DND-41 (cell line): ENCODE results near the gene CELSR1.

Experiments
- ATAC-seq: fragments of 200-7000 bp; cut with Tn5 transposase; 3 replicates; pipeline ENCODE4 v1.9.1; 2021; ENCODE audit warnings: low read depth; ENCODE audit not compliant: insufficient read depth
- DNase-seq: peaks from one replicate; pipeline ENCODE4 v3.0.0-alpha.2; 2020
- H2AFZ ChIP-seq: 2 replicates; pipeline ENCODE4 v1.6.0; 2012; ENCODE audit warnings: low read depth, low read length
- H3K27ac ChIP-seq: 2 replicates; pipeline ENCODE4 v1.5.1; 2012; ENCODE audit warnings: low read length, inconsistent platforms
- H3K27me3 ChIP-seq: fragments of 200-600 bp; sonication (generic); 2 replicates; pipeline ENCODE4 v1.6.0; 2012; ENCODE audit warnings: low read length, mild to moderate bottlenecking, inconsistent platforms; ENCODE audit not compliant: insufficient read depth, poor library complexity
- H3K36me3 ChIP-seq: 2 replicates; pipeline ENCODE4 v1.5.1; 2012; ENCODE audit warnings: low read length, inconsistent platforms; ENCODE audit not compliant: insufficient read depth
- H3K4me1 ChIP-seq: 2 replicates; pipeline ENCODE4 v1.5.1; 2012; ENCODE audit warnings: mild to moderate bottlenecking, low read length; ENCODE audit not compliant: insufficient read depth
- H3K4me2 ChIP-seq: 2 replicates; pipeline ENCODE4 v1.6.0; 2012; ENCODE audit warnings: mild to moderate bottlenecking, moderate library complexity, low read length, inconsistent platforms; ENCODE audit not compliant: insufficient read depth
- H3K4me3 ChIP-seq, 2 experiments: fragments of 200-600 bp in 1 of 2; shearing (Covaris generic) in 1 of 2; 2 replicates each; pipeline ENCODE4 v1.5.1; 2012 to 2016; ENCODE audit warnings: inconsistent platforms in 2 of 2, low read length in 2 of 2, mild to moderate bottlenecking in 2 of 2, low read depth in 1 of 2, moderate library complexity in 1 of 2
- H3K79me2 ChIP-seq: 2 replicates; pipeline ENCODE4 v1.6.0; 2012; ENCODE audit warnings: low read length, inconsistent platforms; ENCODE audit not compliant: insufficient read depth
- H3K9ac ChIP-seq: 2 replicates; pipeline ENCODE4 v1.6.0; 2012; ENCODE audit warnings: low read depth, mild to moderate bottlenecking, inconsistent platforms, low read length, moderate library complexity
- H3K9me3 ChIP-seq: 2 replicates; pipeline ENCODE4 v1.5.1; 2012; ENCODE audit warnings: low read length, moderate library complexity, mild to moderate bottlenecking, inconsistent platforms; ENCODE audit not compliant: insufficient read depth, severe bottlenecking
- H4K20me1 ChIP-seq: 2 replicates; pipeline ENCODE4 v1.6.0; 2012; ENCODE audit warnings: low read length; ENCODE audit not compliant: insufficient read depth
- EZH2 ChIP-seq: IDR thresholded peaks from 3 replicates; pipeline ENCODE4 v1.6.1; 2012; ENCODE audit warnings: borderline replicate concordance, low read depth, mild to moderate bottlenecking, moderate library complexity, low read length, inconsistent platforms; ENCODE audit not compliant: severe bottlenecking
- TF ChIP-seq, protein P1 (sequence below): IDR thresholded peaks from 2 replicates; pipeline ENCODE4 v1.5.1; 2012; ENCODE audit warnings: borderline replicate concordance, low read length, moderate library complexity, mild to moderate bottlenecking; ENCODE audit not compliant: poor library complexity, severe bottlenecking; ENCODE audit errors: extremely low read depth

CELSR1 gene

GRCh38 chr22:46416891-46417580, 120.4 kb downstream of the CELSR1 start:
- no peaks in the 10 kb centered on the region for H3K27me3 ChIP-seq
- H2AFZ ChIP-seq, result no peak overlapping the region
- DNase-seq (no peak), ATAC-seq (no peak)
- TF ChIP-seq EZH2, result no peak
- TF ChIP-seq, protein P1, sequence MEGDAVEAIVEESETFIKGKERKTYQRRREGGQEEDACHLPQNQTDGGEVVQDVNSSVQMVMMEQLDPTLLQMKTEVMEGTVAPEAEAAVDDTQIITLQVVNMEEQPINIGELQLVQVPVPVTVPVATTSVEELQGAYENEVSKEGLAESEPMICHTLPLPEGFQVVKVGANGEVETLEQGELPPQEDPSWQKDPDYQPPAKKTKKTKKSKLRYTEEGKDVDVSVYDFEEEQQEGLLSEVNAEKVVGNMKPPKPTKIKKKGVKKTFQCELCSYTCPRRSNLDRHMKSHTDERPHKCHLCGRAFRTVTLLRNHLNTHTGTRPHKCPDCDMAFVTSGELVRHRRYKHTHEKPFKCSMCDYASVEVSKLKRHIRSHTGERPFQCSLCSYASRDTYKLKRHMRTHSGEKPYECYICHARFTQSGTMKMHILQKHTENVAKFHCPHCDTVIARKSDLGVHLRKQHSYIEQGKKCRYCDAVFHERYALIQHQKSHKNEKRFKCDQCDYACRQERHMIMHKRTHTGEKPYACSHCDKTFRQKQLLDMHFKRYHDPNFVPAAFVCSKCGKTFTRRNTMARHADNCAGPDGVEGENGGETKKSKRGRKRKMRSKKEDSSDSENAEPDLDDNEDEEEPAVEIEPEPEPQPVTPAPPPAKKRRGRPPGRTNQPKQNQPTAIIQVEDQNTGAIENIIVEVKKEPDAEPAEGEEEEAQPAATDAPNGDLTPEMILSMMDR, result no peak
- no peaks in the 10 kb centered on the region for H3K9me3 ChIP-seq
- no peaks in the 10 kb centered on the region for H3K79me2 ChIP-seq
- H3K4me3 ChIP-seq, result no peak overlapping the region
- H3K27ac ChIP-seq, result no peak overlapping the region
- H3K4me2 ChIP-seq, result no peak overlapping the region
- H3K4me1 ChIP-seq, result no peaks in the 10 kb centered on the region
- H4K20me1 ChIP-seq, result no peaks in the 10 kb centered on the region
- no peak overlapping the region for H3K9ac ChIP-seq
- no peaks in the 10 kb centered on the region for H3K36me3 ChIP-seq

- ATAC-seq (no peak), DNase-seq (no peak)
- no peak overlapping the region for H3K4me2 ChIP-seq
- H3K9me3 ChIP-seq, result no peaks in the 10 kb centered on the region
- no peaks in the 10 kb centered on the region for H3K36me3 ChIP-seq
- H2AFZ ChIP-seq, result no peak overlapping the region
- no peak overlapping the region for H3K4me3 ChIP-seq
- no peaks in the 10 kb centered on the region for H3K4me1 ChIP-seq
- no peaks in the 10 kb centered on the region for H3K79me2 ChIP-seq
- no peak overlapping the region for H3K9ac ChIP-seq
- no peak overlapping the region for H3K27ac ChIP-seq
- no peak for TF ChIP-seq EZH2
- no peaks in the 10 kb centered on the region for H3K27me3 ChIP-seq
- H4K20me1 ChIP-seq, result no peaks in the 10 kb centered on the region
Measured at GRCh38 chr22:46416520-46416871, 120.9 kb downstream of the CELSR1 start.

- DNase-seq (no peak), ATAC-seq (no peak)
- Histone ChIP-seq H3K79me2 (no peaks in the 10 kb centered on the region), H3K36me3 (no peaks in the 10 kb centered on the region), H3K27ac (no peak overlapping the region), H3K9me3 (no peaks in the 10 kb centered on the region), H3K4me3 (no peak overlapping the region), H4K20me1 (no peaks in the 10 kb centered on the region), H3K9ac (no peak overlapping the region), H3K4me2 (no peak overlapping the region), H3K27me3 (no peaks in the 10 kb centered on the region), H3K4me1 (no peaks in the 10 kb centered on the region), H2AFZ (no peak overlapping the region)
- TF ChIP-seq EZH2, result no peak
- TF ChIP-seq, protein P1, result no peak
Measured at GRCh38 chr22:46415776-46416519, 121.5 kb downstream of the CELSR1 start.

DNA sequence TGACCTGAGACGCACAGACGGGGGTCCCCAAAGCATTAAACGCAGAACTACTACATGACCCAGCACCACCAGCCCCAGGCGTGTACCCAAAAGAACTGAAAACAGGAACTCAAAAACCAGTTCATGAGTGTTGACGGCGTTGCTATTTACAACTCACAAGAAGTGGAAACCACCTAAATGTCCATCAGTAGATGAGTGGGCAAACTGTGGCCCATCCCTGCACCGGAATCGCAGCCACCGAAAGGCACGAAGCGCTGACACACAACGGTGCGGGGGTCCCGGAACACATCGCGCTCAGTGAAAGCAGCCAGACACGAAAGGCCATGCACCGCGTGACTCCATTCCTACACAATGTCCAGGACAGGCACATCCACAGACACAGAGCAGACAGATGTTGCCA, 122.7 kb downstream of the CELSR1 start:
- H3K9ac ChIP-seq, result no peak overlapping the region
- no peaks in the 10 kb centered on the region for H3K27me3 ChIP-seq
- no peaks in the 10 kb centered on the region for H4K20me1 ChIP-seq
- no peaks in the 10 kb centered on the region for H3K36me3 ChIP-seq
- TF ChIP-seq EZH2, result no peak
- TF ChIP-seq, protein P1, result no peak
- DNase-seq (no peak), ATAC-seq (no peak)
- no peak overlapping the region for H3K27ac ChIP-seq
- no peaks in the 10 kb centered on the region for H3K4me1 ChIP-seq
- H3K4me3 ChIP-seq, result no peak overlapping the region
- H3K79me2 ChIP-seq, result no peaks in the 10 kb centered on the region
- no peak overlapping the region for H2AFZ ChIP-seq
- H3K4me2 ChIP-seq, result no peak overlapping the region
- H3K9me3 ChIP-seq, result no peaks in the 10 kb centered on the region
